Stimulated activated CD4-positive, alpha-beta T cell treated with anti-CD3 and anti-CD28 coated beads, TNF-alpha, amount 100 ng/mL, for 4 hours (primary cell): Measurements from ENCODE around the gene PTGIS.

Source experiments
- DNase-seq, 3 experiments: peaks; one replicate each; pipeline ENCODE4 v3.0.0-alpha.2; 2020; ENCODE audit warnings: low read depth in 3 of 3

PTGIS gene

DNA sequence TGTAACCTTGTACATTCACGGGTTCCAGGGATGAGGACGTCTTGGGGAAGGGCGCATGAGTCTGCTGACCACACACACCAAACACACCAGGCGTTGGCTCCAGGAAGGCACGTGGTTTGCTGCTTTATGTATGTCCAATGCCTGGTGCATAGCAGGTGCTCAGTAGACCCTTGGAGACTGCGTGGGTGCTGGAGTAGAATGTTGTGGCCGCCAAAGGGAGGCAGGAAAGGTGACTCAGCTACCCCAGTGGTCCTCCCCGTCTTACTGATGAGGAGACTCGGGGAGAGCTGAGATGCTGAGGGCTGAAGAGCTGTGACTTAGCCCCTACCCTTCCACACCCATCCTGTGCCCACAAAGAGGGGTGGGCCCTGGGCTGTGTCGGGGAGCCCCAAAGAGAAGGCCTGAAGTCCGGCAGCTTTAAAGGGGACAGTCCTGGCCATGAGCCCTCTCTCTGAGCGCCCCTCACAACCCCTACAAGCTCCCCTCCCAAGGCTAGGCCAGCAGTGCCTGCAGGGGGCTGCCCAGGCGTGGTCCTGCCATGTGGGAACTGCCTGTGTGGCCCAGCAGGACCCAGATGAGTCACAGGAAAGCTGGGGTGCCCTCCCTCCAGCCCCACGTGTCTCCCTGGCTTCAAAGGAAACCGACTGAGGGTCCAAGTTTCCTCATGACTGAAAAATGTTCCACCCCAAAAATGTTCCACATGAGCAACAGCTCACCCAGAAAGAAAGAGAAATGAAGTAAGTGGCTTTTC, 28.0 kb upstream of the PTGIS start:
- peak in 2 of 3 experiments; percentile 15 to 42 for DNase-seq

DNA sequence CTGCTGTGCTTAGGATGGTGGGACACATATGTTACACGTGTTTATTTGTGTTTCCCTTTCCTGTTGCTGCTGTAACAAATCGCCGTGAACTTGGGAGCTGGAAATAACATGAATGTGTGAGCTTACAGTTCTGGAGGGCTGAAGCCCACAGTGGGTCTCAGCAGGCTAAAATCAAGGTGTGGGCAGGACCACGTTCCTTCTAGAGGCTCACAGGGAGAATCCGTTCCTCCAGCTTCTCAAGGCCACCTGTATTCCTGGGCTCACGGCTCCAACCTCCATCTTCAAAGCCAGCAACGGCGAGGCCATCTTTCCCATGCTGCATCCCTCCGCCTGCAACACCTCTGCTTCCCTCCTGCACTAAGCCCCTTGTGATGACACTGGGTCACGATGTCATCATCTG, 27.4 kb upstream of the PTGIS start:
- DNase-seq, result no peak

DNA sequence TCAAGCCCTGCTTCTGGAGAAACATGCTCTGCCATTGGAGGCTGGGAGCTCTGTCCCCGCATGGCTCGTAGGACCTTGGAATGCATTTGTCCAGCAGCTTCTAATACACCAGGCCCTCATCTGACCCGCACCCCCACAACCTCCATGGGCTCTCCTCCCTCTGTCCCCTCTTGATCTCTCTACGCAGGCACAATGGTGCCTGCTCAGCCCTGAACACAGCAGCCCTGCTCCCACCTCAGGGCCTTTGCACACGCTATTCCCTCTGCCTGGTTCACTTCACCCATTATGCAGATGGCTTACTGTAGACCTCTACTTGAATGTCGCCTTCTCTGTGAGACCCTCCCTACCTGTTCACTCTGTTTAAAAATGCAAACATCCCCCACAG, 27.0 kb upstream of the PTGIS start:
- no peak for DNase-seq

DNA sequence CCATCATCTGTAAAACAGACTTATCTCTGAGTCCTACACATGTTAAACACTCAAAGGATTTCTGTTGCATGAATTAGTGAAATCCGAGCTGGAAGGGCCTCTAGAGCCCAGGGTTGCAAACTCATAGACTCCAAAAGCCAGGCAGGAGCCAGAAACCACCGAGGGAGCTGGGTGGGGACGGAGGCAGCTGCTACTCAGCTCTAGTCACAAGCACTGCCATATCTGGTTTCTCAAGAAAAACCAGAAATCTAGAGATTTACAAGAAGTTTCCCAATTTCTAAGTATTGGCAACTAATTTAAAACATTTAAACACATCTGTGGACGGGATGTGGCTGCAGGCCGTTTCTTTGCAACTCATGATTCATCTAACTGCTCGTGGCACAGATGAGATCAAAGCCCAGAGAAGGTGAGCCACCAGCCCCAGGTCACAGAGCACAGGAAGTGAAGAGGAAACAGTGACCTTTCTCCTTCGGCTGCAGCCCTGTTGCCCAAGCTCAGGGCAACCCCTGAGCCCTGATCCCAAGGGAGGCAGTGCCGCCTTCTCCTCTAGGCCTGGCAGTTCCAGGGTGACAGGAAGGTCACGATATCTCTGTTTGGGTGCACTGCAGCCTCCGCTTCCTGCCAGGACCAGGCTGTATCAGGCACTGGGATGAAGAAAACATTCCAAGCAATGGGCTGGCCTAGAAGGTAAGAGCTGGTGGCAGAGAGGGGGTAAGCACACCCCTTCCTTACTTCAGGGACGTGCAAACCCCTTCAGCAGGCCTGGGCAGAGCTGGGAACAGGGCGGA, 26.4 kb upstream of the PTGIS start:
- peak in 2 of 3 experiments; percentile 8 to 39 for DNase-seq

DNA sequence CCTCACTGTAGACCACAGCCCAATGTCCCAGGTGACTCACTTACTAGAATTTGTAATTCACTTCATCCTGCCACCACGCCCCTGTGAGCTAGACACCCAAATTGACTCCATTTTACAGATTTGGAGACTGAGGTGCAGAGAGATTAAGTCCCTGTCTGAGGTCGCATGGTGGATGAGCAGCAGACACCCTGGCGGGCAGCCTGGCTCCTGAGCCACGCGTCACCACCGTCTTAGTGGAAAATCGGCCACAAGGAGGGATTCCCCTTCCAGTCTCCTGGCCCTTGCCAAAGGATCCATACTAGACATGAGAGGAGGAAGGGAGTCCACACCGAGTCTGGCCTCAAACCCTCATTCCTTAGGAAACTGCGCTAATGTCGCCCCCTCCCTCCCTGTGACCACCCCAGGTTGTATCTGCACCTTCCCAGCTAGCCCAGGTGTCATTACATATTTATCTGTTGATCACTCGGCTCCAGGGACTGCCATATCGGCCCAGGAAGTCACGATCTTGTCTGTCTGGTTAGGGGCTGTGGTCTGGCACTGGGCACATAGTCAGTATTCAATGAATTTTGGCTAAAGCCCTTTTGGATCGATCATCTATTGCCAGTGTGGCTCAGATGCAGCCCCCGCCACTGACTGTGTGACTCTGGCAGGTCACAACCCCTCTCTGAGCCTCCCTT, 25.7 kb upstream of the PTGIS start:
- DNase-seq, result no peak

DNA sequence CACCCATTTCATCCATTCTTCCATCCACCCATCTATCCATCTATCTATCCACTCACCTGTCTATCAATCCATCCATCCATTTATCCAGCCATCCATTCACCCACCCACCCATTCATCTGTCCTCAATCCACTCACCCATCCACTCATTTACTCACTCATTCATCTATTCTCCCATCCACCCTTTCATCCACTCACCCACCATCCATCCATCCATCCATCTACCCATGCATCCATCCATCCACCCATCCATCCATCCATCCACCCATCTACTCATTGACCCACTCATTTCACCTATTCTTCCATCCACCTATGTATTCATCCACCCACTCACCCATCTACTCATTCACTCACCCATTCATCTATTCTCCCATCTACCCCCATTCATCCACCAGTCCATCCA, 24.2 kb upstream of the PTGIS start:
- no peak for DNase-seq

DNA sequence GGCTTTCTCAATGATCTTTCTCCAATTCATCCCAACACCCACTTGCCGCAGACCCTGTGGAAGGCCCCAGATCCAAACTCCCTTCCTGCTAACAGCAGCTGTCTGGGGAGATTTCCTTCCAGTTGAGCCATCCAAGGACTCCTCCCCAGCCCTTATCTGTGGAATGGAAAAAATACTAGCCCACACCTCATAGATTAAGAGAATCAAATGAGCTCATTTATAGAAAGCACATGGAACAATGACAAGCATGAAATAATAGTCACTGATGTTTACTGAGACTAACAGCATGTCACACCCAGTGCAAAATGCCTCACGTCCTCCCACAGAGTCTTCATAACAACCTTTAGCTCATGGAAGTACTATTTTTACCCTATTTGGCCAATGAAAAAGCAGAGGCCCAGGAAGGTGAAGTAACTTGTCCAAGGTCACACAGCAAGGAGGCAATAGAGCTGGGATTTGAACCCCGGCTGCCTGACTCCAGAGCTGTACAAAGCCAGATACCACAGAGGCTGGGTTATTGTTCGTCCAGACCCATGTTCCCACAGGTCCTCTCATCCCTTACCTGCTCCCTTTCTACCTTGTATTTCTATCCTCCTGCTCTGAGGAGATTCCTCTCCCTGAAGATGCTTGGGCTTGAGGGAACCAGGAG, 23.4 kb upstream of the PTGIS start:
- DNase-seq, result no peak

DNA sequence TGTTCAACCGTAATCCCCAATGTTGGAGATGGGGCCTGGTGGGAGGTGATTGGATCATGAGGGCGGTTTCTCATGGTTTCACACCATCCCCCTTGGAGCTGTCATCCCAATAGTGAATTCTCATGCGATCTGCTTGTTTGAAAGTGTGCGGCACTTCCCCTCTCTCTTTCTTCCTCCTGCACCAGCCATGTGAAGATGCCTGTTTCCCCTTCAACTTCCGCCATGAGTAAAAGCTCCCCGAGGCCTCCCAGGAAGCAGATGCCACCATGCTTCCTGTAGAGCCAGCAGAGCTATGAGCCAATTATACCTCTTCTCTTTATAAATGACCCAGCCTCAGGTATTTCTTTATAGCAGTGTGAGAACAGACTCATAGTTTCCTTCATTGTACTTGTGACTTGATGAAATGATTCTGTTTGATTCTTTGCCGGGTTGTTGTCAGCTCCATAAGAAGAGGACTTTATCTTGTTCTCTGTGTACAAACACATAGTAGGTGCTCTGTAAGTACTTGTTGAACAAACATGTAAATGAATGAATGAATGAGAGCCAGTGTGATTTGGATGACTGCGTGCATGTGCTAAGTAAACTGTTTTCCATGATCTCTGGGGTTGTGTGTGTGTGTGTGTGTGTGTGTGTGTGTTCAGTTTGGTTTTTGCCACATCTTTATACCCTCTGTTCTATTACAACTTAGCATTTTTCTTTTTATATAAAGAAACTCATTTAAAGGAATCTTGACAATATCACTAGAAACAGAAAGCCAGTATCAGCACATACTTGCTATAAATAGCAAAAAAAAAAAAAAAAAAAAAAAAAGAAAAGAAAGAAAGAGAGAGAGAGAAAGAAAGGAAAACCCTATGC, 22.5 kb upstream of the PTGIS start:
- no peak for DNase-seq

DNA sequence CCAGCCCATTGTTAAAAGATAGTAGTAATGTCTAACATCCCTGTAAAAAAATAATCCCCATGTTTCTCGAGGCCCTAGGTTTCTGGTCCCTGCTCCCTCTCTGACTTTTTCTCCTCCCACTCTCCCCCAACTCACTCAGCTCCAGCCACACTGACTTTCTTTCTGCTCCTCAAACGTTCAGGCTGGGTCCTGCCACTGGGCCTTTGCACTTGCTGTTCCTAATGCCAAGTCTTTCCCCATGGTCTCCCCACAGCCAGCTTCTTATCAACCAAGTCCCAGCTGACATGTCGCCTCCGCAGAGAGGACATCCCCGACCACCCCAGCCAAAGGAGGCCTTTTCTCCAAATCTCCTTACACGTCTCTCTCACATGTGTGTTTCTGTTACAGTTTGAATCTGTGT, 21.8 kb upstream of the PTGIS start:
- no peak for DNase-seq

DNA sequence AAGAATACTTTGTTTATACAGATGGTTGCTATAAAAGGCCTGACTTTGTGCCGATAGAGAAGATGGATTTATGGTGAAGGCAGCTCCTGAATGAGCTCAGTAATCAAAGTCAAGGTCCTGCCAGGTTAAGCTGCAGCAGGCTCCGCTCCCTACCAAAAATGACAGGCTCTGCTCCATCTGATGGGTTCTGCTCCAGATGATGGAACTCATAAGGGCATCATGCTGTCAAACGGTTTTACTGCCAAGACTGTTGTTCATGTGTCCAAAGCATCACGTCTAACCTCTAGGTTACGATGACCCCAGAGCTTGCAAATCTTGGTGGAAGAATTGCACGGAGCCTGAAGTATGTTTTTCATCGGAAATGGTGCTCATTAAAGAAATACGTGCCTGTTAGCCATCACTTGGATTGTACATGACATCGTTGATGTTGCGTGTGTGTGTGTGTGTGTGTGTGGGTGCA, 19.2 kb upstream of the PTGIS start:
- no peak for DNase-seq

DNA sequence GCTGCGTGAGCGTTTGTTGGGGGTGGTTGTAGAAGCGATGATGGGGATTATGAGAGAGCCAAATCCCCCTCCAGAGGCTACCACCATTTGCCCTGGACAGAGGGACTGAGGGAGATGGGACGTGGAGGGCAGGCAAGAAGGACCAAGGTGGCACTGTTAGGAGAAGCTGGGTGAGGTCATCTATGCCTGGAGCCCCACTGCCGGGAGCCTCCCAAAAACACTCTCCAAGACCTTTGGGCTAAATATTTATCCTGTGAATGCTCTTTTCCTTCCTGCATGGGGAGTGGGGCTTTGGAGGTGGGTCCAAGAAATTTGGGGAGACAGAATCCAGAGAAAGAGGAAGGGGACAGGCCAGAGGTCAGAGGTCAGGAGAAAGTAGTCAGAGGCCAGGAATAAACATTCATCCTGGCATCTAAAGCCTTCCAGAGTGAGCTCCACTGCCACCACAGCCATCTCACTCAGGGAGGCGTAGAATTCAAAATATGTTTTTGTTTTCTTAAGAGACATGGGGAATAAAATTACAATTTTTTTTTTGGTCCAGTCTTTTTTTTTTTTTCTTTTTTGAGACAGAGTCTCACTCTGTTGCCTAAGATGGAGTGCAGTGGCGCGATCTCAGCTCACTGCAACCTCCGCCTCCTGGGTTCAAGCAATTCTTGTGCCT, 17.8 kb upstream of the PTGIS start:
- no peak for DNase-seq

DNA sequence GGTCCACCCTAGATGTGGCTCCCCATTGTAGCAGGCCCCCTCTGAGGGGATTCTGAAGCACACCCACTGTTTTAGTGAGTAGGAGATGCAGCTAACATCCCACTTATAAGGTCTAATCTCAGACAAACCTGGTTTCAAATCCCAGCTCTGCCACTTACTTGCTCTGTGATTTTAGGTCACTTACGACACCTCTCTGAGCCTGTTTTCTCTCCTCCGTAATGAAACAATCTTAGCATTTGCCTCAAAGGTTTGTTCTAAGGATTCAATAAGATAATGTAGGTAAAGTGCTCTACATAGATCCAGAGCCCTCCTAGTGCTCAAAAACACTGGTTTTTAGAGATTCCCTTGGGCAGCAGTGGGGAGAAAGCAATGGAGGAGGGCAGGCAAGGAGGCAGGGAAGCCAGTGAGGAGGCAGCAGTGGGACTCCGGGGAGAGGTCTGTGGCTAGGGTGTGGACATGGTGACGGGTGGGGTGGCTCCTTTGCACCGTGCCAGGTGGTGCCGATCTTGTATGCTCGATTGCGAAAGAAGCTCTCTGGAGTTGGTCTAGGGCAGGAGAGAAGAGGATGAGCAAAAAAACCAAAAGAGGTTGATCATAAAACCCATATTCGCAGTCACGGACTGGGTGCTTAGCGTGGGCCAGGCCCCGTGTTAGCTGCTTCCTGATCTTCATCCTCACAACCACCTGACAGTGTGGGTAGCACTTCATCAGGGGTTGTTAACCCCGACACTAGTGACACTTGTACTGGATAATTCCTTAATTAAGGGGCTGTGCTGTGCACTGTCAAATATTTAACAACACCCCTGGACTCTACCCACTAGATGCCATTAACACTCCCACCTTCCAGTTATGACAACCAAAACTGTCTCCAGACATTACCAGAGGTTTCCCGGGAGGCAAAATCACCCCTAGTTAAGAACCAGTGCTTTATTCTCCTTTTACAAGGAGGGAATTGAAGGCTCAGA, 16.8 kb upstream of the PTGIS start:
- no peak for DNase-seq

DNA sequence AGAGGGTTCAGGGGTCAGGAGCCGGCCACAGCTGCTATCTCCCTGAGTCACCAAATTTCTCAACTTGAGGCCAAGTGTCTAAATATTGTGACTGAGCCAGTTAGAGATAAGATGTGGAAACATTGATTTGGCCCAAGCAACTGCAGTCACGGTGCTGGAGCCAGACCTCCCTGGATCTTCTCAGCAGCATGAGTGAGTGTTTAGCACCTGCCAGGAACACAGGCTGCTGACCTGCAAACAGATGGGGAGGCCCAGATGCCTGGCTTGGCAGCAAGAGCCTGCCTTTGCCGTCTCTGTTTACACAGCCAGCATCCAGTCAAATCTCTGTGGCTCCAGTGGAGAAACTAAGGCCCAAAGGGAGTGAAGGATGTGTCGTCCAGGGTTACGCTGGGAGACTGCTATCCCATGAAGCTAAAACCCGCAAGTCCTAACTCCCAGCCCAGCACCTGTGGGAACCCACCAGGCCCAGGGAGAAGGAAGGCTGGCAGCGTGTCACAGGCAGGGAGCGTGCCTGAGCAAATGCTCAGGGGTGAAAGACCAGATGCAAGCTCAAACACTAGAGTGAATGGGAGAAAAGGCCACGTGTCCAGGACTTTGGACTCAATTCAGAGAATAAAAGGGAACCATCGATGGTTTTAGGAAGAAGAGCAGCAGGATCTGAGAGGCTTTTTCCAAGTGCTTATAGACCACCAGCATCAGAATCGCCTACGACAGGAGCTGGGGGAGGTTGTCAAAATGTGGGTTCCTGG, 15.9 kb upstream of the PTGIS start:
- DNase-seq, result no peak

DNA sequence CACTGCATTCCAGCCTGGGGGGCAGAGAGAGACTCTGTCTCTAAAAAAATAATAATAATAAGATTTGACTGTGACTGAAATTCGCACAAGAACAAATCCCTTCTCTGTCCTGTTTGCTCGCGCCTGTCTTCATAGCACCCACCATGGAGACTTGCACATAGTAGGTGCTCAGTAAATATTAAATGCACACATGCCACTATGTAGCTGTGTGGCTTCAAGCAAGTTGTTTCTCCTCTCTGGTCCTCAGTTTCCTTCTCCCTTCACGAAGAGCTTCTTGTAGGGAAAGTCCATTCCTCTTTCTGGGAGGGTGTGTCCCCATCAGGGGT, 15.4 kb upstream of the PTGIS start:
- DNase-seq, result no peak

DNA sequence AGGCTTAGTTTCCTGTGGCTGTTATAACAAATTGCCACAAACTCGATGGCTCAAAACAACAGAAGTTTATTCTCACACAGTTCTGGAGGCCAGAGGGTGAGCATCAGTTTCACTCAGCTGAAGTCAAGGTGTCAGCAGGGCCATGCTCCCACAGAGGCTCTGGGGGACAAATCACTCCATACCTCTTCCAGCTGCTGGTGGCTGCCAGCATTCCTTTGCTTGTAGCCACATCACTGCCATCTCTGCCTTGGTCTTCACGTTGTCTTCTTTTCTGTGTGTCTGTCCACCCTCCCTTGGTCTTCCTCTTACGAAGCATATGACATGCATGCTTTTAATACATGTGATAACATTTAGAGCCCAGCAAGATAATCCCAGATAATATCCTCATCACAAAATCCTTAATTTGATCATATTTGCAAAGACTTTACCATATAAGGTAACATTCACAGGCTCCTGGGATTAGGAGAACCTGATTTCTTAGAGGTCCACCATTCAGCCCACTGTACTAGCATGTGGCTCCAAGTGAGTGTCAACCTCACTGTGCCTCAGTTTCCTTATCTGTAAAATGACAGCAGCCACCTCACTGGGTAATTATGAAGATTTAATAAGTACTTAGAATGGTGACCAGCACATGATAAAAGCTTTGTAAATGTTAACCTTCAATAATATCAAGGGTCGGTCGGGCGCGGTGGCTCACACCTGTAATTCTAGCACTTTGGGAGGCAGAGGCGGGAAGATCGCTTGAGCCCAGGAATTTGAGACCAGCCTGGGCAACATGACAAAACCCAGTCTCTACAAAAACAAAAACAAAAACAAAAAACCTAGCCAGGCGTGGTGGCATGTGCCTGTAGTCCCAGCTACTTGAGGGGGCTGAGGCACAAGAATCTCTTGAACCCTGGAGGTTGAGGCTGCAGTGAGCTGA, 14.7 kb upstream of the PTGIS start:
- no peak for DNase-seq

DNA sequence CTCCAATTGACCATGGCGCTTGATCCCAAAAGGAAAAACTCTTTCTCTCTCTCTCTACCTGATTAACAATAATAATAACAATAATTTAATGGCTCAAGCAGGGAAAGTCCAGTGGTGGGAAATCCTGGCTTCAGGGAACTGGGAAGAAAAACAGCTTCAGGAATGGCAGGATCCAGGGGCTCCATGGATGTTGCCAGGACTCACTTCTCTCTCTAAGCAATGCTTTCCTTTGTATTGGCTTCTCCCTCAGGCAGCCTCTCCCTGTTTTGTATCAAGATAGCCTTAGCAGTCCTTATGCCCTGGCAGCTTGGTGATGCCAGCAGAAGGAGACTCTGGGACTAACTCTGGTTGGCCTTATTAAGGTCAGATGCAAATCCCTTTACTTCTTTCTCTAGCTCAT, 13.5 kb upstream of the PTGIS start:
- DNase-seq, result no peak

DNA sequence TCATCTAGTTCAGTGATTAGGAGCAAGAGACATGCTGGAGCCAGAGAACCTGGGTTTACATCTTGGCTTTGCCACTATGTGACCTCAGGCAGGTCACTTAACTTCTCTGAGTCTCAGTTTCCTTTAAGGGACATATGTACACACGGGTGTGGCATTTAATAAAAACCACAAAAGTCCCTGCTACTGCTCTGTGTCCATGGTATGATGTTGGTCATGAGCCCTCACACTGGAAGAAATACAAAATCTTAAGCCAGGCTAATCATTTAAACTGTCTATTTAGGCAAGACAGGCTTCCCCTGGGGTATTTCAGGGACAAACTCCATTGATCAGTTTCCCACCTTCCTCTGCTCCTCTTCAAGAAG, 12.9 kb upstream of the PTGIS start:
- DNase-seq, result no peak
